ENCODE data around the gene CDK18.

CDK18 gene

GRCh38 chr1:205570796-205571537 is 66.5 kb downstream of the CDK18 start:
- DNase-seq (ENCODE audit: low spot score), result no peak

DNA sequence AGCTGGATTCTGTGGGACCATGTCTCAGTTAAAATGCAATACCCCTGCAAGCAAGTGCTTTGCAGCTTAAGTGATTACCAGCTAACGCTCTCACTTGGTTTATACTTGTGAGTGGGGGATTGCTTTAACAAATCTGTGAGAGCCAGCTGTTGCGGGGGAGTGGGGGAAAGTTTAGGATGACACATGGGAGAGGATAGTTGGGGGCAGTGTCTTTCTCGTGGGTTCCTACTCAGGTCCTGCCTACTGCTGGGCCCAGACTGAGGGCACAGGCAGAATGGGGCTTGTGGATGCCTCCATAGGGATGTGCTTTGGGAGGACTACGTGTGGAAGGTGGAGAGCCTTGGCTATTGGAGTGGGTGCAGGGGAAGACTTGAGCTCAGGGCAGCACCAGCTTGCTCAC is 67.3 kb downstream of the CDK18 start:
- DNase-seq (ENCODE audit: low spot score), result no peak

GRCh38 chr1:205572421-205572820 is 68.0 kb downstream of the CDK18 start:
- DNase-seq (ENCODE audit: low spot score), result no peak

GRCh38 chr1:205575294-205575885 is 70.9 kb downstream of the CDK18 start:
- no peak for DNase-seq (ENCODE audit: low spot score)

DNA sequence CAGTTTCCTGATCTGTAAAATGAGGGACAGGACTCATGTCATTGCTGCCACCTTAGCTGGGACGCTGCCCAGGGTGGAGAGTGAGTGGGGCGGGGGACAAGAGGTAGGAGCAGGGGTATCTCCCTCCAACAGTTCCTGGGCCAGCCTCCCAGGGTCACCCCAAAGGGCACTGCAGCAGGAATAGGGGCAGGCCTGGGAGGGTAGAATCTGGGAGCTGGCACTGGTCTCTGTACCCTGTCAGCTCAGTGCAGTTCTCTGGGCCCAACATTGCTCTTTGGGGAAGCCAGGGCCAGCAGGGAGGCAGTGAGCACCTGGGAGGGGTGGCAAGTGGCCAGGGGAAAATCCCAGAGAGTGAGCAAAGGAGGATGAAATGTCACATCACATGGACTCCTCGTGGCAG is 71.5 kb downstream of the CDK18 start:
- DNase-seq (ENCODE audit: low spot score), result no peak

- DNase-seq (ENCODE audit: low spot score), result no peak
Observed at GRCh38 chr1:205576805-205577761, 72.6 kb downstream of the CDK18 start.

DNA sequence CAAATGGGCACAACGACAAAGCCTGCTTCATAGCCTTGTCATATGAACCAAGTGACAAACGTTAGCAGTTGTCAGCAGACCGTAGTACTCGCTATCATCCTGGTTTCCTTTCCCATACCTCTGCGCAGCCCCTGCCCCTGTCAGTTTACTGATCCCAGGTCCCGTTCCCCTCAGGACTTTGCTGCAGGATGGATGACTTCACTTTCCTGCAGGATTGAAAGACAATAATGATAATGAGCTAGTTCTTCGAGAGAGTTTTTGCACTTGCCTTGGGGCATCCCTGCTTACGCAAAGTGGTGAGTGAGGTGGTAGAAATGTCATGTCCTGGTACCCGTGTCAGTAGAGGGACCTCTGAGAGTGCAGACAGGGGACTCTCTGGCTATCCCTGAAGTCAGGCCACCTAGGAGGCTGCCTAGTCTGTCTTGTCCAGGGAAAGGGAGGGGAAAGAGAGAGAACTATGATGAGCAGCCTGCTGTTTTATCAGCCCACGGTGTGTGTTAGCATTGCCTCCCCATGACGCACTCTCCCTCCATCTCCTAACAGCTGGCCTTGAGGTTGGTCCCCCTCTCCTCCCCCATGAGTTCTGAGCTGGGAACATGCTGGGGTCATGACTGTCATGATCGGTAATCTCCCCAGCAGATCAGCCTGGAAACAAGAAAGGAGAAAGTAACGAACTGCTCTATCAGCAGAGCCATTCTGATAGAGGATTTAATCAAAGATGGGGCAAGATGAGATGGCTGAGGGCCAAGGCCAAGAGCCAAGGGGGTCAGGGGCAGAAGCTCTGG is 73.6 kb downstream of the CDK18 start:
- DNase-seq (ENCODE audit: low spot score), result no peak

GRCh38 chr1:205578780-205579571 is 74.5 kb downstream of the CDK18 start:
- no peak for DNase-seq (ENCODE audit: low spot score)

GRCh38 chr1:205579711-205580110 is 75.2 kb downstream of the CDK18 start:
- DNase-seq (ENCODE audit: low spot score), result no peak

- no peak for DNase-seq (ENCODE audit: low spot score)
Observed at GRCh38 chr1:205580140-205580922, 75.9 kb downstream of the CDK18 start.

DNA sequence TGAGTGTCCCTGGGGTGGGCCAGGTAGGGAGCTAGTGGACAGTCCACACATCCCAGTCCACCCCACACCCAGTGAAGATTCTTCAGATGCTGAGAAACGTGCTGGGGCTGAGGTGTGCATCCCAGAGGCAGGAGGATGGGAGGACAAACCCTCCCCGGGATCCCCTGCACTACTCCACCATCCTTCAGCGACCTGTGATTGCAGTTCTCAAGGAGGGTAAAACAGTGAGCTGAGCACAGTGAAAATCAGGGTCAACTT is 76.4 kb downstream of the CDK18 start:
- DNase-seq (ENCODE audit: low spot score), result no peak

- no peak for DNase-seq (ENCODE audit: low spot score)
Observed at GRCh38 chr1:205581321-205581980, 77.0 kb downstream of the CDK18 start.

- DNase-seq (ENCODE audit: low spot score), result no peak
Observed at GRCh38 chr1:205582046-205582445, 77.6 kb downstream of the CDK18 start.
